Chondrocyte (in vitro differentiated cells): ENCODE results near the gene CDH22. TPM values are rescaled to one million over a fixed set of nuclear protein-coding genes. Genes with fewer than 3 reads are reported as not detected.

Experiments used
- DNase-seq: peaks from one replicate; pipeline ENCODE4 v3.0.0; 2021; ENCODE audit warnings: mixed read lengths, low spot score
- H3K27ac Mint-ChIP-seq: one replicate; pipeline ENCODE4 v1.8.0; 2021; ENCODE audit warnings: mild to moderate bottlenecking, moderate library complexity, mixed read lengths; ENCODE audit not compliant: unreplicated experiment
- H3K27me3 Mint-ChIP-seq: 2 replicates; pipeline ENCODE4 v1.8.0; 2021; ENCODE audit warnings: low read depth, mixed read lengths
- H3K36me3 Mint-ChIP-seq: 2 replicates; pipeline ENCODE4 v1.8.0; 2021; ENCODE audit warnings: low read depth, mixed read lengths
- H3K4me1 Mint-ChIP-seq: 2 replicates; pipeline ENCODE4 v1.8.0; 2021; ENCODE audit warnings: low read depth, mild to moderate bottlenecking, mixed read lengths
- H3K4me3 Mint-ChIP-seq: one replicate; pipeline ENCODE4 v1.8.0; 2021; ENCODE audit warnings: mild to moderate bottlenecking, moderate library complexity, mixed read lengths; ENCODE audit not compliant: unreplicated experiment
- H3K9me3 Mint-ChIP-seq: 2 replicates; pipeline ENCODE4 v1.8.0; 2021; ENCODE audit warnings: low read depth, mixed read lengths
- total RNA-seq: library from RNA; stranded (reverse); gene quantifications from 3 replicates; pipeline ENCODE4 v1.2.1, GENCODE V29; 2021
- TF ChIP-seq, protein P1 (sequence below): fragments of 200-600 bp; sonication (generic); IDR thresholded peaks from 2 replicates; pipeline ENCODE4 v1.5.0; 2021; ENCODE audit warnings: antibody characterized with exemption, mild to moderate bottlenecking, moderate library complexity

CDH22 gene
- total RNA-seq, 1 donor from 2014 or later, result not detected

DNA sequence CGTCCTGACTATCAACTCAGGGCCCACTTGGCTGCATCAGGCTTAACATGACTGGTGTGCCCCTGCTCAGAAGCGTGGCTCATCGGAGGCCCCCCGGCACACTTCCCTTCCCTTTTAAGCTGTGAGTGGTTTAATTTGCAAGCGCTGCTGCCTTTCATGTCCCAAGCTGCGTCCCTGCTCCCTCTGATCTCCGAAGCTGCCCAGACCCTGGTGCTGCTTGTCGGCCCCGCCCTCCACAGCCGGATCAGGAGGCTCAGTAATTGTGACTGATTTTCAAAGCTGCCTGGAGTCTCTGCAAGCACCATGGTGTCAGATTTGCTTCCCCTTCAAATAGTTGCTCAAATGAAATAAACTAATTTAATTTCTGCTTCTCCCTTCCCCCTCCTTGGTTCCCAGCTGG lies 71.1 kb downstream of the CDH22 start:
- DNase-seq, result no peak
- H3K4me3 Mint-ChIP-seq, result no peak overlapping the region
- H3K4me1 Mint-ChIP-seq, result no peaks in the 10 kb centered on the region
- H3K9me3 Mint-ChIP-seq, result no peaks in the 10 kb centered on the region
- TF ChIP-seq, protein P1, sequence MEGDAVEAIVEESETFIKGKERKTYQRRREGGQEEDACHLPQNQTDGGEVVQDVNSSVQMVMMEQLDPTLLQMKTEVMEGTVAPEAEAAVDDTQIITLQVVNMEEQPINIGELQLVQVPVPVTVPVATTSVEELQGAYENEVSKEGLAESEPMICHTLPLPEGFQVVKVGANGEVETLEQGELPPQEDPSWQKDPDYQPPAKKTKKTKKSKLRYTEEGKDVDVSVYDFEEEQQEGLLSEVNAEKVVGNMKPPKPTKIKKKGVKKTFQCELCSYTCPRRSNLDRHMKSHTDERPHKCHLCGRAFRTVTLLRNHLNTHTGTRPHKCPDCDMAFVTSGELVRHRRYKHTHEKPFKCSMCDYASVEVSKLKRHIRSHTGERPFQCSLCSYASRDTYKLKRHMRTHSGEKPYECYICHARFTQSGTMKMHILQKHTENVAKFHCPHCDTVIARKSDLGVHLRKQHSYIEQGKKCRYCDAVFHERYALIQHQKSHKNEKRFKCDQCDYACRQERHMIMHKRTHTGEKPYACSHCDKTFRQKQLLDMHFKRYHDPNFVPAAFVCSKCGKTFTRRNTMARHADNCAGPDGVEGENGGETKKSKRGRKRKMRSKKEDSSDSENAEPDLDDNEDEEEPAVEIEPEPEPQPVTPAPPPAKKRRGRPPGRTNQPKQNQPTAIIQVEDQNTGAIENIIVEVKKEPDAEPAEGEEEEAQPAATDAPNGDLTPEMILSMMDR, result no peak
- H3K27me3 Mint-ChIP-seq, result peaks cover 42% of the 10 kb centered on the region
- H3K36me3 Mint-ChIP-seq, result no peaks in the 10 kb centered on the region
- H3K27ac Mint-ChIP-seq, result no peak overlapping the region

DNA sequence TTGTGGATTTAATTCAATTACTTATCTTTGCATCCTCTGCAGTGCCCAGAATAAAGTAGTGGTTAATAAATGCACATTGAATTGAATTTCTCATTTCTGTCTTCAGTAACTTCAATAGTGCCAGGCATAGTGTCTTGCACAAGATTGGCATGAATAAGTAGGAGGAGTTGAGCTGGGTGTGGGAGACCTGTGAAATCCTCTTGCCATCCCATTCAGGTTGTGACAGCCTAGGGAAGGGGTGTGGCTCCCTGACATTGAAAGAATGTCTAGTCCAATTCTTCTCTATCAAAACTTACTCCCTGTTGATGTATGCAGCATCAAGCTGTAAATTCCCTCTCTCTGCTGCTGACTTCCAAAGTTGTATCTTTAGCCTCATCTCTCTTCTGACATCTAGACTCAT lies 73.2 kb downstream of the CDH22 start:
- TF ChIP-seq, protein P1, result no peak
- Mint-ChIP-seq H3K36me3 (no peaks in the 10 kb centered on the region), H3K4me1 (no peaks in the 10 kb centered on the region), H3K27ac (no peak overlapping the region), H3K27me3 (peaks cover 40% of the 10 kb centered on the region), H3K4me3 (no peak overlapping the region), H3K9me3 (no peaks in the 10 kb centered on the region)
- no peak for DNase-seq

DNA sequence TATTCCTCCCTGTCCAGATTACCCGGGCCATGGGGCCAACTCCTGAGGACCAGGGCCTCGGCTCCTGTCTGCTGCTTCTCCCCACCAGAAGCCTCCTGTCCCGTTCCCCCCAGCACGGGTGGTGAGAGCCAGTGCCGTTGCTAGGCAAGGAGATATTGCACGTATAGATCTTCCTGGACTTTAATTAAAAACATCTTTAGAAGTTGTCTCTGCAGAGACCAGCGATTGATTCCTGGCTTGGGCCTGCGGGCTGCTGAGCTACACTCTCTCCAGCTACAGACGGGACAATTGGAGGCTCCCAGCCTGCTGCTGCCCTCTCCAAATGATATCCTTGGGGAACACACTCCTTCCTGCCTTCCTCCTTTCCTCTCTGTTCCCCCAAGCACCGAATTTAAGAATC lies 74.6 kb downstream of the CDH22 start:
- Mint-ChIP-seq H3K4me3 (no peak overlapping the region), H3K27me3 (peaks cover 40% of the 10 kb centered on the region), H3K27ac (no peak overlapping the region), H3K36me3 (no peaks in the 10 kb centered on the region), H3K9me3 (no peaks in the 10 kb centered on the region), H3K4me1 (no peaks in the 10 kb centered on the region)
- TF ChIP-seq, protein P1, result no peak
- DNase-seq, result no peak

DNA sequence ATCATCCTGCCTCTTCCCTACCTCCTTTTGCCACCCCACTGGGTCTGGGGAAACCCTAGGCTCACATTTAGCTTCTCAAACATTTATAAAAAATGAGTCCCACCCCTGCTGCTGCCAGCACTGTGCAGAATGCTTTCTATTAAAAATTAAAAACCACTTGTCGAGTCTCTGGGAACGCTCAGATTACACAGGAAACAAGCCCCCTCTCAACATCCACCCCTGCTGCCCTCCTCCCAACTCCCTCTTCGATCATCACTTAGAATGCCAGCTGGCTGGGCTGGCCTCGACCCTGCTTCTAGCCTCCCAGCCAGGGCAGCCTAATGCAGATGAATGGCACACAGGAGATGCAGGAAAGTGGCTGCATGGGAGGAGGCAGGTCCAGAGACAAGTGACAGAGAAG lies 75.8 kb downstream of the CDH22 start:
- TF ChIP-seq, protein P1, result no peak
- no peak for DNase-seq
- Mint-ChIP-seq H3K36me3 (no peaks in the 10 kb centered on the region), H3K27me3 (peaks cover 35% of the 10 kb centered on the region), H3K4me3 (no peak overlapping the region), H3K9me3 (no peaks in the 10 kb centered on the region), H3K27ac (no peak overlapping the region), H3K4me1 (no peaks in the 10 kb centered on the region)

DNA sequence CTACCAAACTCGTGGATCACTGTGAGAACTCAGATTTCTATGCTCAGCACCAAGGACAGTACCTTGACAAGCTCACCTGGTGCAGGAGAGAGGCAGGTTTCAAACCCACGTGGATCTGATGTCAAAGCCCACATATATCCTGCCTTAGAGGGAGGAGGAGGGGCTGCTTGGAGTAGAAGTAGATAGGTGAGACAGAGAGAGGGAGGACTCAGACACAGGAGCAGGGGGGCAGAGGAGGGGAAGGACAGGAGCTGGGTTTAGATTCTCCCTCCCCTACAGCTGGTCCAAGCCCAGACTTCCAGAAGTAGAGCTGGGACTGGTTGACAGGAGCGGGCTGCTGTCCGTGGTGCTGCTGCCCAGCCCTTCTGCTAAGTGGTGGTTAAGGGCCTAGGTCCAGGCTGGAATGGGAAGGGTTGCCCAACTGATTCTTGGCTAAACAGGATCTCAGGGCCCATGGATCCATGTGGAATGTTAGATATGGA lies 77.5 kb downstream of the CDH22 start:
- H3K27ac Mint-ChIP-seq, result no peak overlapping the region
- H3K4me1 Mint-ChIP-seq, result no peaks in the 10 kb centered on the region
- peaks cover 40% of the 10 kb centered on the region for H3K27me3 Mint-ChIP-seq
- TF ChIP-seq, protein P1, result no peak
- H3K36me3 Mint-ChIP-seq, result no peaks in the 10 kb centered on the region
- no peak overlapping the region for H3K4me3 Mint-ChIP-seq
- no peaks in the 10 kb centered on the region for H3K9me3 Mint-ChIP-seq
- DNase-seq, result no peak
